GM18519 (cell line): Measurements from ENCODE around the gene SNX9.
"Not testable (repeated sequence)": the region's sequence is repeated elsewhere in the genome, so short reads cannot be mapped to it uniquely, and the experiment has no call there.

ENCODE experiments used
- ATAC-seq: cut with Tn5 transposase; IDR thresholded peaks from one replicate; pipeline ENCODE4 v1.9.1; 2021; ENCODE audit warnings: mild to moderate bottlenecking, moderate library complexity; ENCODE audit not compliant: unreplicated experiment, low FRiP score

Gene SNX9

DNA sequence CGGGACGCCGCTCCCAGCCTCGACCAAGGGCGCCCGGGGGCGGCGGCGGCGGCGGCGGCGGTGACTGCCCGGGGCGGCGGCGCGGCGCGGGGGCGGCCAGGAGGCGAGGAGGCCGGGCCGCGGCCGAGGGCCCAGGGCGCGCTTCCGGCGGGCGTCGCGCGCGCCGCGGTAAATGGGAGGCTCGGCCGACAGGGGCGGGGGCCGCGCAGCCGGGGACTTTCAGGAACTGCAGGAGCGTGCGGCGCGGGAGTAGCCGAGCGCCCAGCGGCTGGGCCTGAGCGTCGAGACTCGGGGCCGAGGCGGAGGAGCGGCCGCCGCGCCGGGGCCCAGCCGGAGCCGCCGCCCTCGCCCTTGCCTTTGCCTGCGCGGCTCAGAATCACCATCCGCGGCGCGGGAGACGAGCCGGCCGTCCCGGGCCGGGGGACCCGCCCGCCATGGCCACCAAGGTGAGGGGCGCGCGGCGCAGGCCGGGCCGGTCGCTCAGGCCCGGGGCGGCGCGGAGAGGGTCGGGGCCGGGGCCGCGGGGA, at the start of gene SNX9:
Gene SNX9, plus strand, starts transcription at position 246 of the 527 bp plus-strand sequence. Its CDS starts 189 bp downstream, at position 435.
- ATAC-seq, result peak; percentile 56

GRCh38 chr6:157773248-157773773, 49.7 kb upstream of the SNX9 start:
- ATAC-seq, result no peak

DNA sequence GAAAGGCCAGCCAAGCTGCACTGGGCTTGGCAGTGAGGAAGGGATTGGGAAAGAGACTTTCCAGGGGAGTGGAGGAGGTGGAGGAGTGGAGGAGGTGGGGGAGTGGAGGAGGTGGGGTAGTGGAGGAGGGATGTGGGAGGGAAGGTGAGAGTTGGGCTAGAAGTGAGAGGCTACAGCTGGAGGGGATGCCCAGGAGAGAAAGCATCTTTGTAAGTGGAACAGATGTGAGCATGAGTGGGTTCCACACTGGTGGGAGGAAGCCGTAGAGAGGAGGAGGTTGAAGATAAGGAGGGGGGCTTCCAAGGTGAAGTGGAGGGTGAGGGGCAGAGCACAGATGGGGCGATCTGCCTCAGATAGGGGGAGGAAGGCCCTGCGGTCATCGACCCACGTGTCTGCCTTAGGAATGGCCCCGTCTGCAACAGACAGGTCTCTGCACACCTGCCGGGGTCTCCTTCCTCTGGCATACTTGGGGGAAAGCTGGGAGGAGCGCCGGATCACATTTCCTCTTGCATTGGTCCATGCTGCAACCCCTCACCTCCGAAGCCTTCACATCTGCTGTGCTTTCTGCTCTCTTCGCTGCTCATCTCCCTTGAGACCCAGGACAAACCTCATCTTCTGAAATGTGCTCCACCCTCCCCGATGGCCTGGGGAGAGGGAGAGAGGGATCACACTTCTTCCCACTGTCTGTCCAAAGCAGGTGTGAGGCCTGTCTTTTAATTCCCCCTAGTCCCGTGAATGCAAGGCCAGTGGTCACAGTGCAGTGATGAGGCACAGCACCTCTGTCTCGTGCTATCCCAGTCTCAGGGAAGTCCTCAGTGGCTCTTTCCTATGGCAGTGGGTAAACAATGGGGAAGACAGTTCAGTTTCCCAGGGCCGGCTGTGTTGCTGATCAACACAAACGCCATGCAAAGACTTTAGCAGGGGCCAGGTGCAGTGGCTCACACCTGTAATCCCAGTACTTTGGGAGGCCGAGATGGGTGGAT, 48.6 kb upstream of the SNX9 start:
- no peak for ATAC-seq

- ATAC-seq, result no peak
Observed at GRCh38 chr6:157775376-157775775, 47.7 kb upstream of the SNX9 start.

DNA sequence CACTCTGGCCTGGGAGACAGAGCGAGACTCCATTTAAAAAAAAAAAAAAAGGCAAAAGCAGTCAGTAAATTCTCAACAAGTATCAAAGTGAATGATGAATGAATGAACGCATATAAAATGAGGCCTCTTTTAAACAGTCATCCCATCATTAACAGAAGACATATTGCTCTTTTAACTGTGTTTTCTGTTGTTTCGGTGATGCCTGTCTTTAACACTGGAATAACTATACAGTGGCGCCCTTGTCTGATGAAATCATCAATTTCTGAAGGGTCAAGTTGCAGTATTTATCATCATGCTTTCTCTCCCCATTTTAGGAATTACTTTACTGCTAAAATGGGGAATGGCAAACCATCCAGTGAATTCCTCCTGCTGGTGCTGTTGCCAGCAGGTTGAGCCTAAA, 45.7 kb upstream of the SNX9 start:
- no peak for ATAC-seq

DNA sequence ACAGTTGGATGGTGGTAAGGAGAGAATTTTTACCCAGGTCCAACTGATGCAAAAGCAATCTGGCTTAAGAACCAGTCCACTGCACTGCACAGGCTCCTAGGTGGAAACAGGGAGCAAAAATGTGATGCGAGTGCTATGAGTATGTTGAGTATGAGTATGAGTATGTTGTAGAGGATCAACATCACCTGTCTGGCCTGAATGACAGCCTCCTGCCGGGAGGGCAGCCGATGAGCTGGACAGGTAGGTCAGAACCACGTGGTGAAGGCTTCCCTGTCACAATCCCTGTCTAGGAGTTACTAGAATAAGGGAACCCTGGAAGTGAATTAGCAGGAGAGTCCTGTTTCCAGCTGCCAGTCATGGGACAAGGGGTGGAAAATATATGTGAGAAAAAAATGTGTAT, 44.3 kb upstream of the SNX9 start:
- ATAC-seq, result no peak

GRCh38 chr6:157779705-157780604, 43.1 kb upstream of the SNX9 start:
- no peak for ATAC-seq

GRCh38 chr6:157785636-157786035, 37.4 kb upstream of the SNX9 start:
- ATAC-seq, result no peak

- ATAC-seq, result no peak
Observed at GRCh38 chr6:157786221-157786620, 36.8 kb upstream of the SNX9 start.

DNA sequence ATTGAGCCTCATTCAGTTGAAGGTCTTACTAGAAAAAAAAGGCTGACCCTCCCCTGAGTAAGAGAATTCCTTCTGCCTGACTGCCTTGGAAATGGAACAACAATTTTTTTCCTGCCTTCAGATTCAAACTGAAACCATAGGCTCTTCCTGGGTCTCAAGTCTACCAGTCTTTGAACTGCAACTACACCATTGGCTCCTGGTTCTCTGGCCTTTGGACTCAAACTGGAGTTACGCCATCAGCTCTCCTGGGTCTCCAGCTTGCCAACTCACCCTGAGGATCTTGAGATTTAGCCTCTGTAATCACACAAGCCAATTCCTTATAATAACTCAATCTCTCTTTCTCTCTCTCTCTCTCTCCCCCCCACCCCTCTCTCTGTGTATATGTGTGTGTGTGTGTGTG, 36.0 kb upstream of the SNX9 start:
- ATAC-seq, result no peak

DNA sequence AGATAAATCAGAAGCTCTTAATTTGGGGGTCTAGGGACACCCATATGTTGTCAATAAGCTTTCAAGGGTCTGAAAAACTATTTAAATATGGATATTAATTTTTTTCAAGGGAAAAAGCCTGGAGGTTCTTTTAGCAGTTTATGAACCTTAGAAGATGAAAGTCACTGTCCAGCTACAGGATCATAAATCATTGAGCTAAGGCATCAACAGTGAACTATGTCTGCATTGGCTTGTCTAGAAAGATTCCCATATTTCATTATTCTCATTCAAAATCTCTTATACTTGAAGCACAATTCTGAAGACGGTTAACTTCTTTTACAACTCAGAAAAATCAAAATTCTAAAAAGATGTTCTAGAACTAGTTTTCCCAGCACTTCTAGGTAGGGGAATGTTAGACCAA, 34.9 kb upstream of the SNX9 start:
- no peak for ATAC-seq

GRCh38 chr6:157789297-157789696, 33.7 kb upstream of the SNX9 start:
- no peak for ATAC-seq

DNA sequence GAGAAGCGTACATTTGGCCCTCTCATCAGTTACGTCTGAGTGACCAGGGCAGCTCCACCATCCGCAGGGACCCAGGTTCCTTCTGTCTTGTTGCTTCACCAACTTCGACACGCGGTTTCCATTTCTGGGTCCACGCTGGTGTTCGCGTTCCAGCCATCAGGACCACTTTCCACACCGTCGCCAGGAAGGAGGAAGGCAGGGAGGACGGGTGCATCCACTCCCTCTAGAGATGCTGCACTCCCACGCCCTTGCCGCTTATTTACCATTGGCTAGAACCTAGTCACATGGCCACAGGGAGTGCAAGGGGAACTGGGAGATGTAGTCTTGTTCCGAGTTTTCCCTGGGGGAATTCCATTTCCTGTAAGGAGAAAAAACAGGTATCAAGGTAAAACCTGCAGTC, 33.2 kb upstream of the SNX9 start:
- ATAC-seq, result no peak

- no peak for ATAC-seq
Observed at GRCh38 chr6:157790548-157791160, 32.4 kb upstream of the SNX9 start.

DNA sequence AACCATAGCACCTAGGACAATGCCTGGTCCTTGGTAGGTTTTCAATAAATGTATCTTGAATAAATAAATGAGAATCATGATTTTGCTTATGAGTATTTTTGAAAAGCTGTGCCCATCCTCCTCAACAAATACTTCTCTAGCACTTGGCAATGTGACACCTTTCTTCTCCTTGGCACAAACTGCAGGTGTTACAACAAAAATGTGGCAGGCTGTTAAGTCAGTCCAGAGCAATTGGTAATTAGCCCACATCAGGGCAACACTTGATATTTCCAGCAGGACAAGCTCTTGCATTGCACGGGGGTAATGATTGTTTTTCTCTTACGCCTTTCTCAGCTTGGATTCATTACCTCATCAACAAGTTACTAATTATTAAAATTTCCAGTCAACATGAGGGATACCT, 31.6 kb upstream of the SNX9 start:
- ATAC-seq, result no peak

GRCh38 chr6:157792671-157793070, 30.4 kb upstream of the SNX9 start:
- no peak for ATAC-seq

- ATAC-seq, result not testable (repeated sequence)
Observed at GRCh38 chr6:157794012-157794411, 29.0 kb upstream of the SNX9 start.

GRCh38 chr6:157795841-157796240, 27.2 kb upstream of the SNX9 start:
- ATAC-seq, result no peak

DNA sequence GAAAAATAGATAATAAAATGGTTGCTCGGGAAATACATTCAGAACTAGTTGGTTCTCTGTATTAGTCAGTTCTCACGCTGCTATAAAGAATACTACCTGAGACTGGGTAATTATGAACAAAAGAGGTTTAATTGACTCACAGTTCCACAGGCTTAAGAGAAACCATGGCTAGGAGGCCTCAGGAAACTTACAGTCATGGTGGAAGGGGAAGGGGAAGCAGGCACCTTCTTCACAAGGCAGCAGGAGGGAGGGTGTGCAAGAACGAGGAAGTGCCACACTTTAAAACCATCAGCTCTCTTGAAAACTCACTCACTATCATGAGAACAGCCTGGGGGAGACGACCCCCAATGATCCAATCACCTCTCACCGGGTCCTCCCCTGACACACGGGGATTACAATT, 24.2 kb upstream of the SNX9 start:
- ATAC-seq, result no peak

GRCh38 chr6:157799561-157799960, 23.5 kb upstream of the SNX9 start:
- ATAC-seq, result not testable (repeated sequence)
